ENCODE data around the gene ZNF143.

- no peak for TF ChIP-seq CTCF (IDR thresholded peaks at IDR 0.05)
- TF ChIP-seq POLR2A (IDR thresholded peaks at IDR 0.05): no peak
Observed at GRCh38 chr11:9563196-9563730, 102.5 kb downstream of the ZNF143 start.

All from uterus (tissue), 2 donors.